B cell (primary cell): ENCODE results near the gene ORMDL3. TPM values are rescaled to one million over a fixed set of nuclear protein-coding genes. Genes with fewer than 3 reads are reported as not detected.

Source experiments
- ATAC-seq: fragments of 200-7000 bp; cut with Tn5 transposase; one replicate; pipeline ENCODE4 v1.10.0; 2021; ENCODE audit warnings: low read depth, mild to moderate bottlenecking, moderate number of reproducible peaks, moderate library complexity
- CTCF ChIA-PET: fragments of 350-600 bp; sonication (Branson Sonifier 250); formaldehyde crosslinking; loops from one replicate; lab custom pipeline; 2021; ENCODE audit warnings: antibody characterized with exemption, inconsistent platforms; lab: Charles Lee
- POLR2A ChIA-PET: fragments of 350-600 bp; sonication (Branson Sonifier 250); formaldehyde crosslinking; loops from one replicate; lab custom pipeline; 2021; ENCODE audit warnings: antibody characterized with exemption; lab: Charles Lee
- DNase-seq: peaks from one replicate; pipeline ENCODE4 v3.0.0; 2013
- H2AFZ ChIP-seq: 2 replicates; pipeline ENCODE4 v1.6.1; 2012; ENCODE audit warnings: mild to moderate bottlenecking, low read depth, low read length; ENCODE audit not compliant: insufficient read depth, poor library complexity, severe bottlenecking
- H3K27ac ChIP-seq, 2 donors: 1 replicate in 1 of 2; 2 replicates in 1 of 2; pipeline ENCODE4 v1.5.1; 2012 to 2013; ENCODE audit warnings: low read length in 2 of 2, mild to moderate bottlenecking in 2 of 2, moderate library complexity in 1 of 2
- H3K27me3 ChIP-seq, 4 experiments: fragments of 200-600 bp in 1 of 4; sonication (generic) in 1 of 4; replicated peaks in 1 of 4; 1 replicate in 2 of 4; 2 replicates in 2 of 4; pipeline versions ENCODE4 v1.6.1 to v1.7.0; 2013 to 2016; ENCODE audit warnings: low read length in 3 of 4, mild to moderate bottlenecking in 2 of 4, mixed read lengths in 1 of 4, moderate library complexity in 1 of 4; ENCODE audit not compliant: insufficient read depth in 4 of 4, control insufficient read depth in 3 of 4; ENCODE audit errors: control extremely low read depth in 1 of 4
- H3K36me3 ChIP-seq, 2 experiments: replicated peaks in 1 of 2; 1 replicate in 1 of 2; 2 replicates in 1 of 2; pipeline versions ENCODE4 v1.6.1 to v1.7.1; 2013; ENCODE audit warnings: low read length in 1 of 2; ENCODE audit not compliant: insufficient read depth in 2 of 2, control insufficient read depth in 1 of 2; ENCODE audit errors: control extremely low read depth in 1 of 2, extremely low read depth in 1 of 2
- H3K4me1 ChIP-seq, 2 donors: fragments of 200-600 bp in 1 of 2; sonication (generic) in 1 of 2; 1 replicate in 1 of 2; 2 replicates in 1 of 2; pipeline versions ENCODE4 v1.5.1 to v1.6.1; 2013 to 2017; ENCODE audit warnings: low read length in 2 of 2; ENCODE audit not compliant: control insufficient read depth in 2 of 2, insufficient read depth in 2 of 2
- H3K4me2 ChIP-seq: replicated peaks from 2 replicates; pipeline ENCODE3; 2012; ENCODE audit warnings: mild to moderate bottlenecking, low read depth, low read length; ENCODE audit not compliant: poor library complexity, severe bottlenecking
- H3K4me3 ChIP-seq, 5 experiments: fragments of 200-600 bp in 1 of 5; sonication (generic) in 1 of 5; 1 replicate in 3 of 5; 2 replicates in 2 of 5; pipeline versions ENCODE4 v1.5.1 to v1.7.0; 2011 to 2016; ENCODE audit warnings: low read length in 4 of 5, mild to moderate bottlenecking in 4 of 5, low read depth in 2 of 5, control low read depth in 1 of 5, moderate library complexity in 1 of 5; ENCODE audit not compliant: insufficient read depth in 1 of 5; ENCODE audit errors: control extremely low read depth in 1 of 5, extremely low read depth in 1 of 5
- H3K79me2 ChIP-seq: fragments of 200-600 bp; sonication (generic); one replicate; pipeline ENCODE4 v1.6.0; 2016; ENCODE audit warnings: low read length; ENCODE audit not compliant: control insufficient read depth, insufficient read depth
- H3K9ac ChIP-seq: fragments of 200-600 bp; sonication (generic); 2 replicates; pipeline ENCODE4 v1.6.1; 2017; ENCODE audit warnings: mild to moderate bottlenecking, low read length, moderate library complexity
- H3K9me3 ChIP-seq, 3 donors: one replicate each; pipeline versions ENCODE4 v1.6.1 to v1.7.1; 2013; ENCODE audit warnings: low read length in 2 of 3; ENCODE audit not compliant: control insufficient read depth in 2 of 3, insufficient read depth in 1 of 3; ENCODE audit errors: control extremely low read depth in 1 of 3
- H4K20me1 ChIP-seq: 2 replicates; pipeline ENCODE4 v1.6.0; 2012; ENCODE audit warnings: mild to moderate bottlenecking, low read length; ENCODE audit not compliant: insufficient read depth, control insufficient read depth, poor library complexity, severe bottlenecking
- H3K27ac Mint-ChIP-seq: one replicate; pipeline ENCODE4 v1.8.0; 2021; ENCODE audit warnings: mixed read lengths
- H3K27me3 Mint-ChIP-seq: one replicate; pipeline ENCODE4 v1.8.0; 2021; ENCODE audit warnings: mixed read lengths
- H3K4me1 Mint-ChIP-seq: one replicate; pipeline ENCODE4 v1.8.0; 2021; ENCODE audit warnings: mixed read lengths
- H3K4me3 Mint-ChIP-seq: one replicate; pipeline ENCODE4 v1.8.0; 2021; ENCODE audit warnings: mixed read lengths
- H3K9me3 Mint-ChIP-seq: one replicate; pipeline ENCODE4 v1.8.0; 2022; ENCODE audit warnings: mixed read lengths; ENCODE audit not compliant: insufficient read depth
- EZH2 ChIP-seq: IDR thresholded peaks from 2 replicates; pipeline ENCODE4 v1.6.1; 2012; ENCODE audit warnings: borderline replicate concordance, low read depth, mild to moderate bottlenecking, moderate library complexity, low read length; ENCODE audit not compliant: insufficient read depth, poor library complexity, severe bottlenecking
- WGBS: methylation state at CpG from one replicate; pipeline ENCODE4 v1.1.5; 2013; ENCODE audit warnings: missing lambda C conversion rate; ENCODE audit not compliant: insufficient coverage; 5-methylcytosine and 5-hydroxymethylcytosine counted together
- intact Hi-C: fragments of 100-400 bp; cut with micrococcal nuclease; formaldehyde crosslinking; loops from one replicate; pipeline ENCODE4 v1.10.0; 2022
- polyA plus RNA-seq: library from polyadenylated mRNA; depleted of rRNA; stranded (reverse); fragments of >200 nt; gene quantifications from 2 replicates; pipeline ENCODE4 v1.2.3, GENCODE V29; 2012
- total RNA-seq, 2 donors: library from RNA; stranded (reverse); fragments of 120-200 nt in 1 of 2; gene quantifications; 1 replicate in 1 of 2; 2 replicates in 1 of 2; pipeline versions ENCODE4 v1.2.3 to v1.2.4, GENCODE V29; 2013 to 2022
- TF ChIP-seq, protein P1 (sequence below): fragments of 200-600 bp; IDR thresholded peaks from one replicate; pipeline ENCODE4 v1.8.0; 2022; ENCODE audit warnings: antibody characterized with exemption, mild to moderate bottlenecking

The ORMDL3 gene
- total and polyA plus RNA-seq, 2 donors (not counting 1 experiment from before 2014, with no cell fraction given): 51.8 to 90.6 TPM

DNA sequence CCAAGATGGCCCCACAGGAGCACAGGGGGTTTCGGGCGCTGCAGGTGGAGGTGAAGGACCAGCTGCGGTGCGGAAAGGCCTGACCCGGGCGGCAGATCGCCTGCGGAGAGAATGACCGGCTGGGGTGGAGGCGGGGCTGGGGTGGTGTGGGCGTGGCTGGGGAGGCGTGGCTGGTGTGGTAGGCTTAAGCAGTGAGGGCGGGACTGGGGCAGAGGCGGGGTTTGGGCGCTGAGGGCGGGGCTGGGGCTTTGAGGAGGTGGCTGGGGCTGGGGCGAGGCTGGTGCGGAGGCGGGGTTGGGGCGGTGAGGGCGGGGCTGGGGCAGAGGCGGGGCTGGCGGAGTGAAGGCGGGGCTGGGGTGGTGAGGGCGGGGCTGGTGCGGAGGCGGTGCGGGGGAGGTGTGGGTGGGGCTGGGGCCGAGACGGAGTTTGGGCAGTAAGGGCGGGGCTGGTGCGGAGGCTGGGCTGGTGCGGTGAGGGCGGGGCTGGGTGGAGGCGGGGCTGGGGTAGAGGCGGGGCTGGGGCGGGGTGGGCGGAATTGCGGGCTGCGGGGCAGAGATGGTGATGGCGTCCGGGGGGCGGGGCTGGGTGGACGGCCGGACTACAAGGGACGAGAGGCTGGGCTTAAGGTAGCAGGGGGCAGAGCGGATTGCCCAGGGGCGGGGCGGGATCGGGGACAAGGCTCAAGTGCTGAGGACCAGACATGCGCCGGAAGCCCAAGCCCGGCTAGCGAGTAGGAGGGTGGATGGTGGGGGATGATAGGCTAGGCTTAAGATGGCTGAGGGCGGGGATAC lies 25.5 kb upstream of the ORMDL3 start:
- POLR2A ChIA-PET: interaction anchor here (0.6 to 1.6 kb wide), 4 partner anchors 28 to 1826 kb away, joined by 3 to 5 read pairs (median 4); partner anchors contain the start of gene PSMD3
- Histone ChIP-seq H3K79me2 (no peaks in the 10 kb centered on the region), H3K9ac (peak overlapping the region; percentile 75), H4K20me1 (no peaks in the 10 kb centered on the region), H3K27me3 (no peaks in the 10 kb centered on the region), H3K4me3 (peak overlapping the region in 4 of 5 experiments; percentile 50 to 66 (median 61)), H3K9me3 (no peaks in the 10 kb centered on the region), H2AFZ (peak overlapping the region; percentile 81), H3K27ac (peak overlapping the region; percentile 62), H3K4me2 (peak overlapping the region; percentile 99), H3K36me3 (no peaks in the 10 kb centered on the region), H3K4me1 (peaks cover 24 to 38% of the 10 kb centered on the region in 2 donors)
- peak overlapping the region; percentile 81 for H3K27ac Mint-ChIP-seq
- H3K4me3 Mint-ChIP-seq: peak overlapping the region; percentile 87
- CTCF ChIA-PET: interaction anchor here (1.2 to 3.1 kb wide), 4 partner anchors 27 to 331 kb away, joined by 3 to 15 read pairs (median 9); partner anchors contain the start of gene PSMD3
- DNase-seq (peak; percentile 96), ATAC-seq (peak; percentile 84)
- no peaks in the 10 kb centered on the region for H3K27me3 Mint-ChIP-seq
- H3K9me3 Mint-ChIP-seq: no peaks in the 10 kb centered on the region
- WGBS: under 1% methylated on average over 28 of the region's 55 CpGs
- intact Hi-C loops: loop anchor here (1.0 to 10.0 kb wide), 7 partner anchors 26 to 264 kb away; partner anchors contain the start of genes LRRC3C, MED24, MIEN1 and NR1D1
- no peak for TF ChIP-seq EZH2
- TF ChIP-seq, protein P1, sequence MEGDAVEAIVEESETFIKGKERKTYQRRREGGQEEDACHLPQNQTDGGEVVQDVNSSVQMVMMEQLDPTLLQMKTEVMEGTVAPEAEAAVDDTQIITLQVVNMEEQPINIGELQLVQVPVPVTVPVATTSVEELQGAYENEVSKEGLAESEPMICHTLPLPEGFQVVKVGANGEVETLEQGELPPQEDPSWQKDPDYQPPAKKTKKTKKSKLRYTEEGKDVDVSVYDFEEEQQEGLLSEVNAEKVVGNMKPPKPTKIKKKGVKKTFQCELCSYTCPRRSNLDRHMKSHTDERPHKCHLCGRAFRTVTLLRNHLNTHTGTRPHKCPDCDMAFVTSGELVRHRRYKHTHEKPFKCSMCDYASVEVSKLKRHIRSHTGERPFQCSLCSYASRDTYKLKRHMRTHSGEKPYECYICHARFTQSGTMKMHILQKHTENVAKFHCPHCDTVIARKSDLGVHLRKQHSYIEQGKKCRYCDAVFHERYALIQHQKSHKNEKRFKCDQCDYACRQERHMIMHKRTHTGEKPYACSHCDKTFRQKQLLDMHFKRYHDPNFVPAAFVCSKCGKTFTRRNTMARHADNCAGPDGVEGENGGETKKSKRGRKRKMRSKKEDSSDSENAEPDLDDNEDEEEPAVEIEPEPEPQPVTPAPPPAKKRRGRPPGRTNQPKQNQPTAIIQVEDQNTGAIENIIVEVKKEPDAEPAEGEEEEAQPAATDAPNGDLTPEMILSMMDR: no peak
- peaks cover 31% of the 10 kb centered on the region for H3K4me1 Mint-ChIP-seq
